K562 (cell line): ENCODE data around the gene RAI1. TPM values are rescaled to one million over a fixed set of nuclear protein-coding genes. Genes with fewer than 3 reads are reported as not detected.

Source experiments
- ATAC-seq: fragments of 200-7000 bp; cut with Tn5 transposase; 3 replicates; pipeline ENCODE4 v1.9.1; 2020; ENCODE audit warnings: moderate library complexity
- BruUV-seq: library from RNA; stranded (reverse); fragments of 400-500 nt; replicated peaks from 2 replicates; lab custom pipeline; 2021; lab: Mats Ljungman, UMichigan
- CTCF ChIA-PET: fragments of 300-600 bp; formaldehyde crosslinking; extraction: SDS; loops from one replicate; lab custom pipeline; 2021; ENCODE audit warnings: low intra/inter-chr PET ratio; lab: Yijun Ruan, JAX
- POLR2A ChIA-PET: fragments of 300-600, 350-650 bp; sonication (Branson Sonifier 250); formaldehyde crosslinking; extraction: SDS; loops from one replicate; lab custom pipeline; 2021; ENCODE audit warnings: antibody characterized with exemption, inconsistent platforms; lab: Yijun Ruan, JAX
- DNase-seq, 4 experiments: peaks; one replicate each; pipeline versions ENCODE4 v3.0.0 to v3.0.0-alpha.2; 2011 to 2018; ENCODE audit warnings: low spot score in 3 of 4, mixed read lengths in 3 of 4; ENCODE audit errors: extremely low read depth in 1 of 4
- FAIRE-seq: peaks from 2 replicates; lab custom pipeline; 2011; peaks lifted over from hg19 to GRCh38; lab: Jason Lieb, UNC
- H2AFZ ChIP-seq: 2 replicates; pipeline ENCODE4 v1.6.0; 2011; ENCODE audit warnings: low read depth, low read length, control low read depth, inconsistent platforms
- H3K27ac ChIP-seq: fragments of 200-600 bp; 3 replicates; pipeline ENCODE4 v1.8.0; 2011; ENCODE audit warnings: low read depth, mild to moderate bottlenecking, control low read depth, inconsistent platforms, low read length, moderate library complexity, mixed read lengths; ENCODE audit errors: extremely low read depth
- H3K27me3 ChIP-seq, 2 experiments: fragments of 300-600 bp in 1 of 2; 2 replicates in 1 of 2; 3 replicates in 1 of 2; pipeline versions ENCODE4 v1.6.0 to v1.8.0; 2011; ENCODE audit warnings: inconsistent platforms in 2 of 2, low read length in 2 of 2, mild to moderate bottlenecking in 1 of 2, mixed read lengths in 1 of 2, moderate library complexity in 1 of 2; ENCODE audit not compliant: control insufficient read depth in 2 of 2, insufficient read depth in 2 of 2
- H3K36me3 ChIP-seq: fragments of 300-600 bp; 3 replicates; pipeline ENCODE4 v1.8.0; 2011; ENCODE audit warnings: mild to moderate bottlenecking, low read length, inconsistent platforms; ENCODE audit not compliant: control insufficient read depth, insufficient read depth
- H3K4me1 ChIP-seq, 2 experiments: fragments of 200-600 bp in 1 of 2; replicated peaks in 1 of 2; 2 replicates in 1 of 2; 3 replicates in 1 of 2; pipeline versions ENCODE4 v1.5.1 to v1.8.0; 2011; ENCODE audit warnings: inconsistent platforms in 2 of 2, low read length in 2 of 2, mild to moderate bottlenecking in 1 of 2, mixed read lengths in 1 of 2, moderate library complexity in 1 of 2; ENCODE audit not compliant: control insufficient read depth in 2 of 2, insufficient read depth in 2 of 2
- H3K4me2 ChIP-seq: 2 replicates; pipeline ENCODE4 v1.6.1; 2011; ENCODE audit warnings: low read length, control low read depth, inconsistent platforms, mixed read lengths; ENCODE audit not compliant: insufficient read depth
- H3K4me3 ChIP-seq: fragments of 200-600 bp; sonication (generic), shearing (Covaris generic); 2 replicates; pipeline ENCODE4 v1.5.1; 2016; ENCODE audit warnings: control low read depth, inconsistent platforms
- H3K79me2 ChIP-seq: fragments of 200-600 bp; 3 replicates; pipeline ENCODE4 v1.8.0; 2011; ENCODE audit warnings: low read length, inconsistent platforms; ENCODE audit not compliant: control insufficient read depth, insufficient read depth
- H3K9ac ChIP-seq, 2 experiments: 2 replicates each; pipeline versions ENCODE4 v1.6.0 to v1.6.1; 2011; ENCODE audit warnings: low read depth in 2 of 2, low read length in 2 of 2, control low read depth in 1 of 2, inconsistent platforms in 1 of 2, mild to moderate bottlenecking in 1 of 2, mixed read lengths in 1 of 2; ENCODE audit not compliant: insufficient read depth in 1 of 2
- H3K9me1 ChIP-seq: one replicate; pipeline ENCODE4 v1.6.0; 2011; ENCODE audit warnings: inconsistent platforms, mild to moderate bottlenecking, low read length, moderate library complexity; ENCODE audit not compliant: control insufficient read depth, insufficient read depth
- H3K9me3 ChIP-seq: replicated peaks from 2 replicates; pipeline ENCODE4 v1.5.1; 2011; ENCODE audit warnings: low read depth, low read length, inconsistent platforms; ENCODE audit not compliant: control insufficient read depth, insufficient read depth
- H4K20me1 ChIP-seq: replicated peaks from 2 replicates; pipeline ENCODE4 v1.6.1; 2011; ENCODE audit warnings: low read length, inconsistent platforms, mixed read lengths; ENCODE audit not compliant: control insufficient read depth, insufficient read depth
- ILF3 ChIP-seq: fragments of 450-650 bp; IDR thresholded peaks from 2 replicates; pipeline ENCODE4 v1.6.1; 2018; ENCODE audit warnings: antibody characterized with exemption, mild to moderate bottlenecking, moderate library complexity, borderline replicate concordance
- NFRKB ChIP-seq: fragments of 450-650 bp; IDR thresholded peaks from 2 replicates; pipeline ENCODE4 v1.6.1; 2016; ENCODE audit warnings: low read depth
- SIN3A ChIP-seq, 2 experiments: fragments of 150-350 bp in 1 of 2; IDR thresholded peaks; 2 replicates each; pipeline ENCODE4 v1.6.1; 2011 to 2016; ENCODE audit warnings: borderline replicate concordance in 2 of 2, low read depth in 2 of 2, low read length in 2 of 2, mild to moderate bottlenecking in 2 of 2, moderate library complexity in 2 of 2; ENCODE audit not compliant: control insufficient read depth in 1 of 2
- SIN3B ChIP-seq: fragments of 450-650 bp; IDR thresholded peaks from 2 replicates; pipeline ENCODE4 v1.6.1; 2017; ENCODE audit warnings: low read depth, mild to moderate bottlenecking, moderate library complexity
- SPI1 ChIP-seq: IDR thresholded peaks from 2 replicates; pipeline ENCODE4 v1.6.1; 2011; ENCODE audit warnings: low read depth, low read length, control low read depth, borderline replicate concordance
- SRSF3 ChIP-seq: fragments of 200-400 bp; formaldehyde crosslinking; IDR thresholded peaks from 2 replicates; pipeline ENCODE4 v1.6.1; 2016; ENCODE audit warnings: mild to moderate bottlenecking, low read length, moderate library complexity; ENCODE audit not compliant: insufficient read depth
- TGIF2 ChIP-seq: sonication (generic); formaldehyde crosslinking; IDR thresholded peaks from 2 replicates; pipeline ENCODE4 v1.8.1; 2022; ENCODE audit warnings: mild to moderate bottlenecking, missing genetic modification reagents, moderate library complexity
- ZKSCAN1 ChIP-seq: fragments of 150-350 bp; IDR thresholded peaks from 2 replicates; pipeline ENCODE4 v1.6.1; 2016; ENCODE audit warnings: low read depth, low read length
- ZNF134 ChIP-seq: fragments of 250-450 bp; sonication (Bioruptor Pico); conservative IDR thresholded peaks from 2 replicates; pipeline ENCODE4 v1.4.0; 2020
- WGBS: fragments of 100-300 bp; shearing (Covaris generic); methylation state at CpG from one replicate; pipeline ENCODE4 v1.1.6; 2016; ENCODE audit warnings: low coverage, mixed read lengths; ENCODE audit not compliant: insufficient coverage; ENCODE audit errors: missing lambda C conversion rate; 5-methylcytosine and 5-hydroxymethylcytosine counted together
- in situ Hi-C: fragments of 300-500 bp; cut with MboI; formaldehyde crosslinking; loops from 4 replicates; pipeline ENCODE4 v1.15.0; 2018; ENCODE audit warnings: inconsistent platforms, mixed read lengths
- intact Hi-C: fragments of 100-400 bp; cut with micrococcal nuclease; formaldehyde crosslinking; loops from 2 replicates; pipeline ENCODE4 v1.14.2; 2022
- polyA plus RNA-seq, 8 experiments: library from polyadenylated mRNA; depleted of rRNA in 4 of 8; stranded (reverse) in 5 of 8; unstranded in 3 of 8; fragments of >200 nt; fragmentation: Nextera tagmentation in 2 of 8; fragmentation: Illumina TruSeq in 1 of 8; extraction: Ambion mirVana in 2 of 8; extraction: Trizol in 1 of 8; gene quantifications; 2 replicates each; pipeline versions ENCODE4 v1.2.1 to v1.2.3, GENCODE V29; 2011 to 2014; ENCODE audit warnings: inconsistent platforms in 1 of 8, missing spikeins in 1 of 8
- total RNA-seq, 7 experiments: library from RNA; depleted of rRNA in 6 of 7; stranded (reverse); fragments of >200 nt in 6 of 7; fragmentation: Illumina TruSeq in 2 of 7; extraction: Trizol in 2 of 7; gene quantifications; 2 replicates each; pipeline versions ENCODE4 v1.2.1 to v1.2.3, GENCODE V29; 2011 to 2021; ENCODE audit warnings: low replicate concordance in 1 of 7
- TF ChIP-seq, protein P1 (sequence below): fragments of 250-450 bp; sonication (Bioruptor Pico); IDR thresholded peaks from 2 replicates; pipeline ENCODE4 v1.8.0; 2021; ENCODE audit warnings: moderate library complexity, mild to moderate bottlenecking, inconsistent platforms
- TF ChIP-seq, protein P2 (sequence below): sonication (generic); formaldehyde crosslinking; IDR thresholded peaks from 2 replicates; pipeline ENCODE4 v1.9.0; 2022; ENCODE audit warnings: mild to moderate bottlenecking, missing genetic modification reagents
- TF ChIP-seq, protein P3 (sequence below): sonication (generic); formaldehyde crosslinking; IDR thresholded peaks from 2 replicates; pipeline ENCODE4 v1.8.0; 2022; ENCODE audit warnings: missing genetic modification reagents, mild to moderate bottlenecking, borderline replicate concordance

Gene RAI1
- total and polyA plus RNA-seq, 9 of the 15 experiments (the other 6 are each of a cell fraction or from before 2014, with no cell fraction given): 0.68 to 19.9 (median 5.5) TPM

DNA sequence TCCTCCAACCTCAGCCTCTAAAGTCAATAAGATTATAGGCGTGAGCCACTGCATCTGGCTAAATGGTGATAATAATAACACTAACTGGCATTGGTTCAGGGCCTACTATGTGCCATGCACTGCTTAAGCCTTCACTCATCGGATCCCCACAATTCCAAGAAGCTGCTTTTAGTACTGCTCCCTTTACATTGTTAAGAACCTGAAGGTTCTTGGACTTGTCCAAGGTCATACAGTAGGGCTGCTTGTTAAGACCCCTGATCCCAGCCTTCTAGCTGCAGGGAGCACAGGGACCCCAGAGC, 149.0 kb downstream of the RAI1 start:
- FAIRE-seq (no peak), ATAC-seq (no peak), DNase-seq (no peak)
- POLR2A ChIA-PET: interaction anchor here (0.7 kb wide), 1 partner anchor 12 kb away, joined by 3 read pairs; no protein-coding TSS in a partner anchor
- Histone ChIP-seq H3K9me1 (no peaks in the 10 kb centered on the region), H3K79me2 (peaks cover 96% of the 10 kb centered on the region), H4K20me1 (peaks cover 27% of the 10 kb centered on the region; the same call in 1 of the 2 replicates), H3K27me3 (no peaks in the 10 kb centered on the region), H3K9me3 (no peaks in the 10 kb centered on the region), H2AFZ (no peak overlapping the region), H3K4me1 (peaks cover 53% of the 10 kb centered on the region in 2 experiments), H3K36me3 (peaks cover 80% of the 10 kb centered on the region; the same call in 2 of the 3 replicates), H3K4me2 (no peak overlapping the region), H3K9ac (0 out of 4 replicates have a peak overlapping the region, but pooled peaks of 1 of the 2 experiments have one; percentile 85), H3K27ac (no peak overlapping the region; the same call in 2 of the 3 replicates), H3K4me3 (no peak overlapping the region)
- CTCF ChIA-PET: no interaction called here
- in situ Hi-C loops (no loop called here), intact Hi-C loops (no loop called here)
- TF ChIP-seq TGIF2 (CRISPR knock-in tag) (no peak), ZKSCAN1 (peak; percentile 75)
- BruUV-seq: no TSS peak
- WGBS: 96% methylated on average over 2 of the region's 2 CpGs

DNA sequence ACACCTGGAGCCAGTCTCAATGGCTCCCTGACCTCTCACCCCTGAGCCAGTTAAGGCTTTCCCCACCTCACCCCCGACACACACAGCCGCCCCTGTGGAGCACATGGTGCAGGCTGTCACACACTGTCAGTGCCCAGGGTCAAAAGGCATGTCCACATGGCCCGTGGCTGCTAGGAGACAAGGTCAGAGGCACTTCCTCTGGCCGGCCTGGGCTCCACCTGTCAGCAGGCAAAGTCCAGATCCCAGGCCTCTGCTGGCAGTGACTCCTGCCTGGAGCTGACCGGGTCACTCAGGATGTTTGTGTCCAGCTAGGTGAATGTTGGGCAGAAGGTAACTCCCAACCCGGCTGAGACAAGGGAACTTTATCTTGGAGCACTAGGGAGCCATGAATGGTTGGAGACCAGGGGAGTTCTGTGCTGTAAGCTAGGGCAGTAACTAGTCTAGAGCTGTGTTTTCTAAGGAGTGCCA, 149.5 kb downstream of the RAI1 start:
- H3K79me2 ChIP-seq: peaks cover 96% of the 10 kb centered on the region
- H3K4me1 ChIP-seq: peaks cover 52 to 53% of the 10 kb centered on the region in 2 experiments
- ChIA-PET POLR2A (no interaction called here), CTCF (no interaction called here)
- H3K9ac ChIP-seq: peak overlapping the region in 1 of 2 experiments; percentile 85; a peak in 2 of 4 replicates
- WGBS: 53% methylated on average over 3 of the region's 6 CpGs
- DNase-seq (no peak), ATAC-seq (no peak), FAIRE-seq (no peak)
- in situ Hi-C loops (no loop called here), intact Hi-C loops (no loop called here)
- peaks cover 83% of the 10 kb centered on the region; the same call in 2 of the 3 replicates for H3K36me3 ChIP-seq
- no peak overlapping the region for H3K4me2 ChIP-seq
- no peaks in the 10 kb centered on the region for H3K9me3 ChIP-seq
- H3K27me3 ChIP-seq: no peaks in the 10 kb centered on the region
- H3K4me3 ChIP-seq: no peak overlapping the region
- H4K20me1 ChIP-seq: peaks cover 27% of the 10 kb centered on the region; the same call in 1 of the 2 replicates
- H3K27ac ChIP-seq: no peak overlapping the region; the same call in 2 of the 3 replicates
- no peak overlapping the region for H2AFZ ChIP-seq
- no TSS peak for BruUV-seq
- H3K9me1 ChIP-seq: no peaks in the 10 kb centered on the region
- no peak for TF ChIP-seq SRSF3
- peak in 1 of 2 experiments; percentile 70; a peak in 1 of 4 replicates for TF ChIP-seq SIN3A (IDR thresholded peaks at IDR 0.05; ENCODE audit: borderline replicate concordance in 2 of 2, control insufficient read depth in 1 of 2, low read depth in 2 of 2, low read length in 2 of 2)
- TF ChIP-seq ZNF134 (CRISPR knock-in tag): no peak
- TF ChIP-seq NFRKB: no peak
- peak; percentile 30; the same call in 1 of the 2 replicates for TF ChIP-seq SPI1
- TF ChIP-seq, protein P1, sequence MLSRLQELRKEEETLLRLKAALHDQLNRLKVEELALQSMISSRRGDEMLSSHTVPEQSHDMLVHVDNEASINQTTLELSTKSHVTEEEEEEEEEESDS (CRISPR knock-in tag): no peak
- TF ChIP-seq, protein P2, sequence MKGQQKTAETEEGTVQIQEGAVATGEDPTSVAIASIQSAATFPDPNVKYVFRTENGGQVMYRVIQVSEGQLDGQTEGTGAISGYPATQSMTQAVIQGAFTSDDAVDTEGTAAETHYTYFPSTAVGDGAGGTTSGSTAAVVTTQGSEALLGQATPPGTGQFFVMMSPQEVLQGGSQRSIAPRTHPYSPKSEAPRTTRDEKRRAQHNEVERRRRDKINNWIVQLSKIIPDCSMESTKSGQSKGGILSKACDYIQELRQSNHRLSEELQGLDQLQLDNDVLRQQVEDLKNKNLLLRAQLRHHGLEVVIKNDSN (CRISPR knock-in tag): 0 out of 2 replicates have a peak, but pooled peaks have one; percentile 36
- TF ChIP-seq, protein P3, sequence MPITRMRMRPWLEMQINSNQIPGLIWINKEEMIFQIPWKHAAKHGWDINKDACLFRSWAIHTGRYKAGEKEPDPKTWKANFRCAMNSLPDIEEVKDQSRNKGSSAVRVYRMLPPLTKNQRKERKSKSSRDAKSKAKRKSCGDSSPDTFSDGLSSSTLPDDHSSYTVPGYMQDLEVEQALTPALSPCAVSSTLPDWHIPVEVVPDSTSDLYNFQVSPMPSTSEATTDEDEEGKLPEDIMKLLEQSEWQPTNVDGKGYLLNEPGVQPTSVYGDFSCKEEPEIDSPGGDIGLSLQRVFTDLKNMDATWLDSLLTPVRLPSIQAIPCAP (CRISPR knock-in tag): no peak
- no peak for TF ChIP-seq ILF3
- TF ChIP-seq SIN3B: no peak
